NCI-H524 (cell line): ENCODE data around the gene SOHLH1.
A peak's percentile ranks its signal among the peaks of the same experiment; 100 is the strongest.

ENCODE experiments used
- DNase-seq, 2 experiments: peaks; one replicate each; lab custom pipeline; 2025; lab: John Stamatoyannopoulos, UW

SOHLH1 gene

GRCh38 chr9:135703726-135704125 lies 4.4 kb upstream of the SOHLH1 start:
- DNase-seq, result no peak

GRCh38 chr9:135701959-135702721 lies 2.9 kb upstream of the SOHLH1 start, which contains the start of gene KCNT1:
TSS of gene KCNT1 (plus strand) at chr9:135702185. CDS start at chr9:135702259, 74 bp downstream.
- peak; percentile 35 to 73 for DNase-seq

- no peak for DNase-seq
These were observed 2.0 kb upstream of the SOHLH1 start for GRCh38 chr9:135701067-135701958.

- DNase-seq, result no peak
These were observed 1.2 kb upstream of the SOHLH1 start for GRCh38 chr9:135700525-135700924.

GRCh38 chr9:135698767-135699166 lies 514 bp downstream of the SOHLH1 start:
- DNase-seq, result no peak

- no peak for DNase-seq
These were observed 1.0 kb downstream of the SOHLH1 start for GRCh38 chr9:135698236-135698635.

- DNase-seq, result no peak
These were observed 2.1 kb downstream of the SOHLH1 start for GRCh38 chr9:135697226-135697625.

DNA sequence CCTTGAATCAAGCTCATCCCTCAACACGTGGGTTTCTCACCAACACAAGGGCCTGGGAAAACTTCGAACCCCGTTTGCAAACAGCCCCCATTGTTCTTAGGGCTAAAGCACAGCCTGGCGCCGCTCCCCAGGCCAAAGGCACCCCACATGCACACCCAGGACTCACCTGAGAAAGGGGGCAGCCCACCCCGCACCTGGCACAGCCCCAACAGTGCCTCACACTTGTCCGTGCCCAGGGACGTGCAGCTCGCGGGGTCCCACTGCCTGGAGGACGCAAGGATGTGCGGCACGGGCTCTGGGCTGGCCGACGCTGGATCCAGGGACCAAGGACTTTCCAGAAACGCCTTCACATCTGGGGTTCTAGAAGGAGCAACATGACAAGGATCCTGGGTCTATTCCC lies 2.8 kb downstream of the SOHLH1 start:
- DNase-seq, result no peak

DNA sequence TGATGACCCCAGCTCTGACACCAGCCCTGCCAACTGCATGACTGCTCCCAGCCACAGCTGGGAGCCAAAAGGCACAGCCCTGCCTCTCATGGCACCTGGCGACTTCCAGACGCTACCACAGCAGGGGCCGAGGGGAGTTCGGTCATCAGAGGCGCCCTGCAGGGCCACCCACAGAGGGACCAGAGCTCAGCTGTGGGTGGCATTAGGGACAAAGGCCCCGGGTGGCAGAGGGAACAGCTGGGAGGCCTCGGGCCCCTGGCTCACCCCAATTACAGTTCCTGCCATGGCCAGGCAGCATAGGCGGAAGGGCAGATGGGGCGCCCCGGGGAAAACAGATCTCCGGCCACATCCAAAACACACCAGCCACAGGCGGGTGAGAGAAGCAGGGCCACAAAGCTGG lies 3.6 kb downstream of the SOHLH1 start:
- no peak for DNase-seq

- DNase-seq, result no peak
These were observed 4.2 kb downstream of the SOHLH1 start for GRCh38 chr9:135695036-135695435.

GRCh38 chr9:135694414-135694813 lies 4.9 kb downstream of the SOHLH1 start:
- no peak for DNase-seq

DNA sequence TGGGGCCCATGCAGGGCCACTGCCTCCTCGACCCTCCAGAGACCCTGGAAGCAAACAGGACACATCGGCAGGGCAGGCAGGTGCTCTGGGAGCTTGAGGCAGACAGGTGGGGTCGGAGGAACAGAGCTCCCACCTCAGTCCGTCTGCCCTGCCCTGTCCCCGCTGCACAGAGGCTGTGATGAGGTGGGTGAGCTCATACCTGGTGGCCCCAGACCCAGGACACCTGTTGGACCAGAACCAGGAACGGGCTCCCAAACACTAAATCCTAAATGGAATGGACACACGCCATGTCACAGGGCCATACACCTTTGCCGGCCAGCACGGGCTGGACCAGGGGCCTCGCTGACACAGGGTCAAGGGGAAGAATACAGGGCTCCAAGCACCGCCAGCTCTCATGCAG lies 5.5 kb downstream of the SOHLH1 start:
- no peak for DNase-seq

DNA sequence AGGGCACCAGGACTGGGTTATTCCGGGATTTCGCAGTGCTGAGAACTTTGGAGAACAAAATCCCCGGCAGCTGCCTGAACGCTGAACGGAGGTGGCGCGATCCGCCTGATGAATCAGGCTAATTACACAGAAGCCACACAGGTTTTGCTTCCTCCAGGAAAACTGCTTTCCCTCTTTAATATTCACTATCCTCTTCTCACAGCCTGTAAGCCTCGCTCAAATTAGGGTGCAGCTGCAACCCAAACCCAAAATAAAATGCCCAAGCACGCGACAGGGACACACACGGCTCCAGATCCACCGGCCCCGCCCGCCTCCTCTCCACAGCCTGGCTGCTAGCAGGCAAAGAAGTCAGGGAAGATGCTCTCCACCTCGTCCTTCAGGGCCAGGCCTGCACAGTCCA lies 6.0 kb downstream of the SOHLH1 start:
- no peak for DNase-seq

DNA sequence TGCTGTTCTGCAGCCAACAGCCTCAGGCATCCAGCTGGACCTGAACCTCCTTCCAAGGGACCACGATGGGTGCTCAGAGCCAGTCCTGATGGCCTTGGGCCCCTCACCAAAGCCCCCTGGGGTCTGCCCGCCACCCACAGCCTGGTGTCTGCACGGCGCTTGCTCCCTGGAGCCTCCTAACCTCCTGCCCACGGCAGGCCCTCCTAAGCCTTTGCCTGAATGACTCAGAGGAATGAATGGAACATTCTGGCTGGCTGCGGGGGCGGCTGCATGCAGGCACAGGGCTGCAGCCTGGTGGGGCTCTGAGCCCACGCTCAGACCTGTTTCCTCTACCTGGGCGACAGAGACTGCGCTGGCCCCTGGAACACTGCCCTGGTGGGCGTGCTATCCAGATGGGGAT lies 6.9 kb downstream of the SOHLH1 start:
- DNase-seq, result no peak

DNA sequence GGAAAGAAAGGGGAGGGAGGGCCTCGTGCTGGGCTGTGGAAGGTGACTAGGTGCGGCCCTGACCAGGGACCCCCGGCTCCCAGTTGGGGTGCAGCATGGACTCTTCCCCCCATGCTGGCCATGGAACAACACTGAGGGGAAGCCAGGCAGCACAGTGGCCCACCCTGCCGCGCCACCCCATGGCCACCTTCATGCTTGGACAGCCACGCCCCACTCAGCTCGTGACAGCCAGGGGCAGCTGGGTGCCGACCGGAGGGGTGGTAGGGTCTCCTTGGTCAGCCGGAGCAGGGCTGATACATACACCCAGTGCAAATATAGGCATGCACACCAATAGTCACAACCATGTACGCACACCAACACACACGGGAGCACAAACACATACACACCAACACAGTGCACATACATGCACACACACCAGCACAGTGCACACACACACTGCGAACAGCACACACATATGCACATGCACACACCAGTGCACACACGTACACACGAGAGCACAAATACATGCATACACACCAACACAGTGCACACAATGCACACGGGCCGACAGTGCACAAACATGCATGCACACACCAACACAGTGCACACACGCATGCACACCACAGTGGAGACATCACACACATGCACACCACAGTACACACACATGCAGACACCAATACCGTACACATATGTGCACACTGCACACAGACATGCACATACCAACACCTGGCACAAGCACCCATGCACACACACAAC lies 8.3 kb downstream of the SOHLH1 start:
- DNase-seq, result no peak

- no peak for DNase-seq
These were observed 10.3 kb downstream of the SOHLH1 start for GRCh38 chr9:135689011-135689410.

DNA sequence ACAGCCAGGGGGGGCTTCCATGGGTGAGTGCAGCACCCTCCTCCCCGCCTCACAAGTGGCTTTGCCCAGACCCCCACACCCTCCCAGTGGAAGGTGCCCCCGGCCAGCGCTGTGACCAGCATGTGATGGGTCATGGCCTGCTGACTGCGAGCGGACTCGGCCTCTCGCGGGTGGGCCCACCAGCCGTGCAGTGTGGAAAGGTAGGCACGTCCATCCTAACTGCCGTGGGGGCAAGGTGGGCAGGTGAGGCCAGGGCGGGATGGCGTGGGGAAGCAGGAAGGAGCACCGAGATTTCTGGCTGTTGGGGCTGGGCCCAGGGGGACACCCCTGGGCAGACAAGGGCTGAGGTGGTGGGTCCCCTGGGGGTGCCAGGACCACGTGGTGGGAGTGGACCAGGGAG lies 12.1 kb downstream of the SOHLH1 start:
- no peak for DNase-seq

GRCh38 chr9:135684691-135685090 lies 14.6 kb downstream of the SOHLH1 start:
- no peak for DNase-seq

DNA sequence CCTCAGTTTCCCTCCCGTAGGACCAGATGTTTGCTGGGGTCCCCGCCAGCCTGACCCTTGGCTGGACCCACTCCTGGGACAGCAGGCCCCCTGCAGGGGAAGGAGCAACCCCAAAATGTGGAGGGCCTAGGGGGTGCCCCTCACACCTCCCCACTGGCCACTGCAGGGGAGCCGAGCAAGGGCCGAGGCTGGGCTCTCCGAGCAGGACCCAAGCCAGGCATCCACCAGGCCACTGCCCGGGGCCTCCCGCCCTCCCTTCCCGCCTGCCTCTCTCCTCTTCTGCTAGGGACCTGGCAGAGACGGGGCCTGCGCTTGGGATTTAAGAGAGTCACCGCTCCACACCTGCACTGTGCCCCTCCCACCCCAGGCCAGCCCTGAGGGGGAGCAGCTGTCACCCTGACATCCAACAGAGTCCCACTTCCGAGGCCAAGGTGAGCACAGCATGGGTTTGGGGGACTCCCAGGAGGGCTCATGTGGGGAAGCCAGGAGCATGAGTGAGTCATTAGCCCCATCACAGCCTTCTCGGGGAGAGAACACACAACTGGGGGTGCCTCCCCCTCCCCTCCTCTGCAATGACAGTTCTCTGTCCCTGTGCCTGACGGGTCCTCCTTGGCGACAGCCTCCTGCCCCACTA lies 15.8 kb downstream of the SOHLH1 start:
- DNase-seq, result no peak

DNA sequence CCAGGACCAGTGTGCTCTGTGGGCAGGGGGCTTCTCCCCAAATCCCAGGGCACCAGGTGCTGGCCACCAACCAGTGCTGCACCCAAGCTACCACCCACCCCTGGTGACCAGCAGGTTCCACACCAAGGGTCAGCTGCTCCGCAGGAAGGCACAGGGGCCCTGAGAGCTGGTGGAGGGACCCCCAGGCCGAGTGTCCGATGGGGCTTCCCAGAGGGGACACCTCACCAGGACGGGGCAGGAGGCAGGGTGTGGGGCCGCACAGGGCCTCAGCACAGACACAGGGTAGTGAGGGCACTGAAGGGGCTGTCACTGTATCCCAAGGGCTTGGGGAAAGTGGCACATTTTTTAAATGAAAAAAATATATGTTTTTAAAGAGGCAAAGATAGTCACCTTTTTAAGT lies 18.1 kb downstream of the SOHLH1 start:
- DNase-seq, result no peak

DNA sequence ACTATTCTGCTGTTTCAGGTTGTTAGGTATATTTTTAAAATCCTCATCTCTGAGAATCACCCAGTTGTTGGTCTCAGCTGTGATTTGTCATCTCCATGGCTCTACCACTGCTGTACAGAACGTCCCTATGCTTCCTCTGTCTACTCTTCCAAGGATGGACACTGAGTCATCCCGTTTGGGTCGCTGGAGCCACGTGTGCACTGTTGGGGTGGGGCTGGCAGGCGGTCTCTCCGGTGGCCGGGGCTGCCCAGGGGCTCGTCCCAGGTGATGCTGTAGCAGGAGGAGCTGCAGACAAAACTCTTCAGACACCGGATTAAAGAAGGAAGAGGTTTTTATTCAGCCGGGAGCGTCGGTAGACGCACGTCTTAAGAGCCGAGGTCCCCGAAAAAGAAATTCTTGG lies 19.2 kb downstream of the SOHLH1 start:
- no peak for DNase-seq
